Activated naive CD4-positive, alpha-beta T cell treated with Interleukin-2 at 50 U/mL for 16 hours (primary cell): ENCODE data around the gene BCR.

Source experiments
- DNase-seq: peaks from one replicate; pipeline ENCODE4 v3.0.0-alpha.2; 2020

BCR gene

DNA sequence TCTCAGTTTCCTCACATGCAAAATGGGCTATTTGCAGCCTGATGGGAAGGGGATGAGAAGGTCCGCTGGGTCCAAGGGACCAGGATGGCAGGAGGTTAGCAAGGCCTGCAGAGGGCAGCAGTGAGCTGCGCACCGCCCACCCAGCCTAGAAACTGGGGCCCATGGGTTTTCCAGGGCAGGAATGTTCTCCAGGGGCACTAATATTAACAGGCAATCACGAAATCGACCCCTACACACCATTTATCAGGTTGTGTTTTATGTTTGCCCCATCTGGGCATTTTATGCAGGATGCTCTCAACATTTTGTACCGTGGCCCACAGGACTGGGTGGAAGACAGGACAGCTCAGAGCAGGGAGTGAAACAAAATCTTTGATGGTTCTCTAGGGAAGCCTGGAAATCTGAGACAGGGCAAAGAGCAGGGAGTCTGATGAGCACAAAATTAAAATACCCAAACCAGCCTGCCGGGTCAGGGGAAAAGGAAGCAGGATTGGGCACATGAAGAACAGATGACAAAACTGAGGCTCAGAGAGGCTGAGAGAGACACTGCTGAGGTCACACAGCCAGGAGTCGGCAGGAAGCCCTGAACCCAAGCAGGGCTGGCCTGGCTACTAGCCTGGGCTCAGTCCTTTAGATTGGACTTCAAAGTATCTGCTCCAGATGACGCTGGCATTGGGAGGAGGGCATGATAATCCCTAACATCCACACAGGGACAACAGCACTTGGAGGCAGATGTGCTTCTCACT lies 1.6 kb upstream of the BCR start:
- peak; percentile 69 for DNase-seq

- peak; percentile 21 for DNase-seq
Observed at GRCh38 chr22:23179381-23180299, 669 bp upstream of the BCR start.

- DNase-seq = peak; percentile 29
Observed at GRCh38 chr22:23180893-23181720, 798 bp downstream of the BCR start.

- peak; percentile 13 for DNase-seq
Observed at GRCh38 chr22:23181721-23182308, 1.5 kb downstream of the BCR start.

- DNase-seq = peak; percentile 78
Observed at GRCh38 chr22:23182309-23183060, 2.2 kb downstream of the BCR start.

DNA sequence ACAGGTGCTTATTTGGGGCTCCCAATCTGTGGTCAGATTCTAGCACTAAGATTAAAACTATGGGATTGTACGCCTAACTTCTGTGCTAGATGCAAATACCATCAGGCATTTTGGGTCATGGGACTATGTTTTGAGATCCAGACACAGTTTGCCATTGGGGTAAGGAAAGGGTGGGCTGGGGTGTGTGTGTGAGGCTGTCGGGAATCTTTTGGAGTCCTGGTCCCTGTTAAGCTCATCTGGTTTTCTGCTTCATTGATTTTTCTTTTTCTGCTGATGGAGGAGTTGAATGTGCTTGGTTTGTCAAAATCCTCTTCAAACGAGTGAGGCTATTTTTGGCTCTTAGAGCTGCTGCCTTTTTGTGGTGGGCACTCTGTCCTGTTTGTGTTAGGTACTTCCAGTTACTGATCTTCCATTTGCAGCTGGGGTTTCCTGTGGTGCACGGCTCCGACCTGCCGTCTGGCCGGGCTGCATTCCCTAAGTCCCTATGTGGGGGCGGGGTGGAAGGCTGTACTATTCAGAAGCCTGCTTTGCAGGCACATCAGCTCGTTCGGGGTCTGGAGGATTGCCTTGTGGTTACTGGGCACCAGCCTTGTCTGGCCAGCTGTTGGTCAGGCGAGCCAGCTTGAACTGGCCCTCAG lies 2.9 kb downstream of the BCR start:
- no peak for DNase-seq

DNA sequence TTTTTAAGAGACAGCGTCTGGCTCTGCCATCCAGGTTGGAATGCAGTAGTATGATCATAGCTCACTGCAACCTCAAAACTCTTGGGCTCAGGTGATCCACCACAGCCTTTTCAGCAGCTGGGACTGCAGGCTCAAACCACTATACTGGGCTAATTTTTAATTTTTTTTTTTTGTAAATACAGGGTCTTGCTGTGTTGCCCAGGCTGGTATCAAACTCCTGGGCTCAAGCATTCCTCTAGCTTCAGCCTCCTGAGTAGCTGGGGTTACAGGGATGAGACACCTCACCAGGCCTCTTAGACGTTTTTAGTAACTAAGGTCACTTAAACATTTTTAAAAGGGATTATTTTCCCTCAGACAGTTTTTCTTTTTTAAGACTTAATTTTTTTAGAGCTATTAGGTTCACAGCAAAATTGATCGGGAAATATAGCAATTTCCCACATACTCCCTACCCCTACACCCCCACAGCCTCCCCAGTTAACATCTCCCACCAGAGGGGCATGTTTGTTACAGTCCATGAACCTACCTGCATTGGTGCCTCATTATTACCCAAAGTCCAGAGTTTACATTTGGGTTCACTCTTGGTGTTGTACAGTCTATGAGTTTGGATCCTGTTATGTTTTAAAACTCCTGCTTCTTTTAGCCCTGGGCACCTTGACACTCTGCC lies 3.9 kb downstream of the BCR start:
- DNase-seq = no peak

DNA sequence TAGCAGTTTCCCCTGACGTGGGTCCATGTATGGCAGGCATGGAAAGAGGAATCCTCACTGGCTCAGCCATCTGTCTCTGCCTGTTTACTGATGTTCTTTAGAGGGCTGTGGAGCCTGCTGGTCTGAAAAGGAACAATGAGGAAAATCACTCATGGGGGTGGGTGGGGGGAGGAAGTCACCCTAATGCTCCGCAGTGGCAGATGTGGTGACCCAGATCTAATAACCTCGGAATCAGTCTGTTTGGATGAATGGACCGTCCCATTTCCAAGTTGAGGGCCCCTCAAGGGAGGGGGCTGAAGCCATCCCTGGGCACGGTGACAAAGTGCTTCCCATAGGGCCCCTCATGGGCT lies 4.4 kb downstream of the BCR start:
- no peak for DNase-seq

DNA sequence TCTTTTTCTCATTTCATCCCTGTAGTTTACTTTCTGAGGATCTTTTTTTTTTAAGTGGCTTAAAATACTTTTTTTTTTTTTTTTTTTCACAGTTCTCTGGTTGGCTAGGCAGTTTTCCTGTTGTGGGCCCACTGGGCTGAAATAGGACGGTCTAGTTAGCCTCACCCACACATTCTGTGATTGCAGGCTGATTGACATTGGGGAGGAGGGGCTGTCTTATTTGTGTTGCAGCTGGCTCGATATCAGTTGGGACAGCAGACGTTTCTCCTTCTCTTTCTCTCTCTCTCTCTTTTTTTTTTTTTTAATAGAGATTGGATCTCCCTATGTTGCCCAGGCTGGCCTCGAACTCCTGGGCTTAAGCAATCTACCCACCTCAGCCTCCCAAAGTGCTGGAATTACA lies 6.9 kb downstream of the BCR start:
- no peak for DNase-seq

DNA sequence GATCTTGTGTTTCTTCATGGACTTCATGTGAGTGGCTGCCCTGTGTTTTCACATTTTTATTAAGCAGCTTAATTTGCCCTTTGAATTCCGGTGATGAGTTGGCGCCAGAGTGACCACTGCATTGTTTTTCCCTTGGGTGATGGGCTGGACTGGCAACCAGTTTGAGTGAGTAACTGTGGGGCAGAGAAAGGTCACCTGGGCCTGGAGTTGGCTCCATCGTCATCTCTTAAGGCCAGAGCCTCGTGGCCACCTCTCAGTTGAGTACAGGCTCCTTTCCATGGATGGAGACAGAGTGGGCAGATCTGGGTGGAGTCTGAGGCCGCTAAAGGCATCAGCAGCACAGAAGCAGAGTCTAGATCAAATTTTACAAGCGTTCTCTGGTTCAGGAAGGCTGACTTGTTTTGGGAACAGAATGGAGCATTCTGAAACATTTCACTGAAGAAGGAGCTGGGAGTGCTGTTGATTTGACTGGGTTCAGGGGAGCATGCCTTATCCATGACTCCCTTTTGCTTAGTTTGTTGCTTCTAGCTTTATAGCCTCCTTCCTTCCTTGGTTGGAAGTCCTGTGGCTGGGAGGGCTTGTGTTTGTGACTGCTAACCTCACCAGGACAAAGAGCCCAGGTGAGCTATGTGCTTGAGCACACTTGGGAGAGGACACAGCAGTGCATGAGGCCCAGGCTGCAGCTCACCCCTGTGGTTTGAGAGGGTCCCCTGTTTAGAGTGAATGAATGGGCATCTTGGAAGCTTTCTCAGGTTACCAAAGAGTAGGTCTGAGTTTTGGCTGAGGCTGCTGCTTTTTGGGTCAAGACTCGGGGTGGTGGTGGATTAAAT lies 7.8 kb downstream of the BCR start:
- no peak for DNase-seq

GRCh38 chr22:23190526-23190925 lies 10.2 kb downstream of the BCR start:
- DNase-seq = no peak

DNA sequence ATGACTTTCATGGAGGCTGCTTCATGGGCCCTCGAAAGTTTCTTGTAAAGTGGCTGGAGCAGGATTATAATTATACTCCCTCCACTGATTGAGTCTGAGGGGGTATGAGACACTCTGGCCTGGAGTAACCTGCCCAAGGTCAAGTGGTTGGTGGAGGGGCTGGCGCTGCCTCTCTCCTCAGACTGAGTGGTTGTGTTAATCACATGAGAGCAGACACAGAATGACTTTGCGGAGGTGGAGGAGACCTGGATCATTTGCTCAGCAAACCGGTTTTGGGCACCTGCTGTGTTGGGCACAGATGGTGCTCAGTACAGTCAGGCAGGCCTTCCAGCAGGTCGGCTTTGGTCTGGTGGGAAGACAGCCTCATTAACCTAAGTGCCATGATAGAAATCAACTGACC lies 11.8 kb downstream of the BCR start:
- DNase-seq = no peak

- no peak for DNase-seq
Observed at GRCh38 chr22:23192558-23192957, 12.2 kb downstream of the BCR start.

GRCh38 chr22:23193196-23193827 lies 13.0 kb downstream of the BCR start:
- DNase-seq = no peak

- no peak for DNase-seq
Observed at GRCh38 chr22:23193882-23194281, 13.6 kb downstream of the BCR start.

- DNase-seq = no peak
Observed at GRCh38 chr22:23196165-23196564, 15.9 kb downstream of the BCR start.

DNA sequence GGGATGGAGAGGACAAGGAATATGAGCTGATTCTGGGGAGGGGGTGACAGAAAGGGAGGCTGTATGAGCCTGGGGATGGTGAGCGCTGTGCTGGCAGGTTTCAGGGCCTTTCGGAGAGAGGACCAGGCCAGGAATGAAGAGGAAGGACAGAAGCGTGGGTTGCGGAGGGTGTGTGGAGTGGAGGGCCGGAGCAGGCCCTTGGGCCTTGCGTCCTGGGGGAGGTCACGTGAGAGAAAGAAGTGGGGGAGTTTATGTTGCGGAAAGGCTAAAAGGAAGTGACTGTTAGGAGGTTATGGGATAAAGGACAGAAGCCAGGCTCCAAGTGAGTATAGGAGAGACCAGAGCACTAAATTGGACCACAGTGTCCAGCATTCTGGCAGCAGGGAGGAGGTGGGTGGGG lies 17.5 kb downstream of the BCR start:
- no peak for DNase-seq

DNA sequence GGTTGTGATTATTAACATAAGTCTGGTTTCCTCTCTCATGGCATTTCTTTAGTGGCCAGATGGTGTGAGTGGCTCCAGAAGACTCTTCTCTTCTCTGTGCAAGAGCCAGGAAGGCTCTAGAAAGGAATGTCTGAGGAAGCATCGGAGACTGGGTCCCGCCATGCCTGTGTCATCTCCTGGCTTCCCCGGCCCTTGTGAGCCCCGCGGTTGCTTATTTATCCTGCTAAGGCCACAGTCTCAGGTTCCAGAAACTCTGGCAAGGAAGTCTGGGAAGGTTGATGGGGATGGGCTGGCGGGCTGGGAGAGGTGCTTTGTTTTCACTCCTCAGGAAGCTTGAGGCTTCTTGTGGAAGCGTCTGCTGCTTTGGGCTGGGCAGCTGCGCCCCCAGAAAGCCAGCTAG lies 18.9 kb downstream of the BCR start:
- no peak for DNase-seq

DNA sequence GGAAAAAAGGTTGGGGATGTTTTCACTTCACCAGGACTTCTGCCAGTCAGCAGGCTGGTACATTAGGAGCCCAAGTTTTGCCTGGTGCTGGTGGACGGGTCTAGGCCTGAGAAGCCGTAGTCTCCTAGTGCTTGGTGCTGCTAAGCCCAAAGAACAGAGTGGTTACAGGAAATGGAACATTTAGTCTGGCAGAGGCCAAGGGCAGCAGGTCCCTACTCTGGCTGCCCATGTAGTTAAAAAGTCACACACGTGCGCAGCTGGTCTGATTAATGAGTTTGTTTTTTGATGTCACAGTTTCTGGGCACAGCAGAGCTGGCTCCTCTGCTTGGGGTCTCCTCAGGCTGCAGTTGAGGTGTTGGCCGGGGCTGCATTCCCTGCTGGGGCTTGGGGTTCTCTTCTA lies 20.6 kb downstream of the BCR start:
- no peak for DNase-seq
